Measurements from ENCODE around the gene L3HYPDH. TPM values are rescaled to one million over a fixed set of nuclear protein-coding genes. Genes with fewer than 3 reads are reported as not detected.

Gene L3HYPDH
- total and polyA plus RNA-seq, 2 of the 13 experiments (the other 11 are each of a cell fraction or from before 2014, with no cell fraction given) = 30.5 to 36.6 TPM

GRCh38 chr14:59464486-59465315 is 19.5 kb downstream of the L3HYPDH start (continued):
- no peak; the same call in 1 of the 2 replicates for TF ChIP-seq ZNF574 (CRISPR knock-in tag; IDR thresholded peaks at IDR 0.05)
- TF ChIP-seq KDM3A (CRISPR knock-in tag; IDR thresholded peaks at IDR 0.05; ENCODE audit: low read depth) = no peak
- no peak for TF ChIP-seq MZF1 (CRISPR knock-in tag; IDR thresholded peaks at IDR 0.05; ENCODE audit: borderline replicate concordance)
- TF ChIP-seq BRCA1 (CRISPR knock-in tag; IDR thresholded peaks at IDR 0.05) = no peak
- no peak for TF ChIP-seq ZHX1 (CRISPR knock-in tag; IDR thresholded peaks at IDR 0.05; ENCODE audit: low read depth)
- TF ChIP-seq TMF1 (CRISPR knock-in tag; IDR thresholded peaks at IDR 0.05; ENCODE audit: low read depth) = peak; percentile 68; the same call in 1 of the 2 replicates
- TF ChIP-seq NKX3-1 (CRISPR knock-in tag; IDR thresholded peaks at IDR 0.05) = no peak
- TF ChIP-seq ZNF773 (CRISPR knock-in tag; IDR thresholded peaks at IDR 0.05; ENCODE audit: borderline replicate concordance) = no peak
- TF ChIP-seq RBFOX2 (IDR thresholded peaks at IDR 0.05; ENCODE audit: low read depth, low read length) = peak; percentile 28; the same call in 1 of the 2 replicates
- no peak for TF ChIP-seq MIER3 (CRISPR knock-in tag; IDR thresholded peaks at IDR 0.05; ENCODE audit: borderline replicate concordance)
- no peak for TF ChIP-seq HMG20A (CRISPR knock-in tag; IDR thresholded peaks at IDR 0.05; ENCODE audit: borderline replicate concordance)
- no peak for TF ChIP-seq ZFP37 (CRISPR knock-in tag; IDR thresholded peaks at IDR 0.05; ENCODE audit: borderline replicate concordance)
- TF ChIP-seq ZNF878 (CRISPR knock-in tag; IDR thresholded peaks at IDR 0.05) = no peak
- no peak for TF ChIP-seq ZNF615 (CRISPR knock-in tag; IDR thresholded peaks at IDR 0.05; ENCODE audit: borderline replicate concordance)
- TF ChIP-seq ZNF780A (CRISPR knock-in tag; IDR thresholded peaks at IDR 0.05) = no peak
- TF ChIP-seq ZNF460 (CRISPR knock-in tag; IDR thresholded peaks at IDR 0.05; ENCODE audit: borderline replicate concordance) = no peak
- TF ChIP-seq ZNF792 (CRISPR knock-in tag; IDR thresholded peaks at IDR 0.05) = no peak
- no peak for TF ChIP-seq ZNF564 (CRISPR knock-in tag; IDR thresholded peaks at IDR 0.05)
- TF ChIP-seq FOXO1 (CRISPR knock-in tag; IDR thresholded peaks at IDR 0.05) = no peak
- no peak; a peak in 1 of 4 replicates for TF ChIP-seq HMGXB4 (CRISPR knock-in tag; IDR thresholded peaks at IDR 0.05; ENCODE audit: borderline replicate concordance in 1 of 2, low read depth in 1 of 2)
